B cell (primary cell): Measurements from ENCODE around the gene CNTNAP2. TPM values are rescaled to one million over a fixed set of nuclear protein-coding genes. Genes with fewer than 3 reads are reported as not detected.

ENCODE experiments used
- ATAC-seq: fragments of 200-7000 bp; cut with Tn5 transposase; one replicate; pipeline ENCODE4 v1.10.0; 2021; ENCODE audit warnings: low read depth, mild to moderate bottlenecking, moderate number of reproducible peaks, moderate library complexity
- CTCF ChIA-PET: fragments of 350-600 bp; sonication (Branson Sonifier 250); formaldehyde crosslinking; loops from one replicate; lab custom pipeline; 2021; ENCODE audit warnings: antibody characterized with exemption, inconsistent platforms; lab: Charles Lee
- POLR2A ChIA-PET: fragments of 350-600 bp; sonication (Branson Sonifier 250); formaldehyde crosslinking; loops from one replicate; lab custom pipeline; 2021; ENCODE audit warnings: antibody characterized with exemption; lab: Charles Lee
- DNase-seq: peaks from one replicate; pipeline ENCODE4 v3.0.0; 2013
- H2AFZ ChIP-seq: 2 replicates; pipeline ENCODE4 v1.6.1; 2012; ENCODE audit warnings: mild to moderate bottlenecking, low read depth, low read length; ENCODE audit not compliant: insufficient read depth, poor library complexity, severe bottlenecking
- H3K27ac ChIP-seq, 2 donors: 1 replicate in 1 of 2; 2 replicates in 1 of 2; pipeline ENCODE4 v1.5.1; 2012 to 2013; ENCODE audit warnings: low read length in 2 of 2, mild to moderate bottlenecking in 2 of 2, moderate library complexity in 1 of 2
- H3K27me3 ChIP-seq, 4 experiments: fragments of 200-600 bp in 1 of 4; sonication (generic) in 1 of 4; replicated peaks in 1 of 4; 1 replicate in 2 of 4; 2 replicates in 2 of 4; pipeline versions ENCODE4 v1.6.1 to v1.7.0; 2013 to 2016; ENCODE audit warnings: low read length in 3 of 4, mild to moderate bottlenecking in 2 of 4, mixed read lengths in 1 of 4, moderate library complexity in 1 of 4; ENCODE audit not compliant: insufficient read depth in 4 of 4, control insufficient read depth in 3 of 4; ENCODE audit errors: control extremely low read depth in 1 of 4
- H3K36me3 ChIP-seq, 2 experiments: replicated peaks in 1 of 2; 1 replicate in 1 of 2; 2 replicates in 1 of 2; pipeline versions ENCODE4 v1.6.1 to v1.7.1; 2013; ENCODE audit warnings: low read length in 1 of 2; ENCODE audit not compliant: insufficient read depth in 2 of 2, control insufficient read depth in 1 of 2; ENCODE audit errors: control extremely low read depth in 1 of 2, extremely low read depth in 1 of 2
- H3K4me1 ChIP-seq, 2 donors: fragments of 200-600 bp in 1 of 2; sonication (generic) in 1 of 2; 1 replicate in 1 of 2; 2 replicates in 1 of 2; pipeline versions ENCODE4 v1.5.1 to v1.6.1; 2013 to 2017; ENCODE audit warnings: low read length in 2 of 2; ENCODE audit not compliant: control insufficient read depth in 2 of 2, insufficient read depth in 2 of 2
- H3K4me2 ChIP-seq: replicated peaks from 2 replicates; pipeline ENCODE3; 2012; ENCODE audit warnings: mild to moderate bottlenecking, low read depth, low read length; ENCODE audit not compliant: poor library complexity, severe bottlenecking
- H3K4me3 ChIP-seq, 5 experiments: fragments of 200-600 bp in 1 of 5; sonication (generic) in 1 of 5; 1 replicate in 3 of 5; 2 replicates in 2 of 5; pipeline versions ENCODE4 v1.5.1 to v1.7.0; 2011 to 2016; ENCODE audit warnings: low read length in 4 of 5, mild to moderate bottlenecking in 4 of 5, low read depth in 2 of 5, control low read depth in 1 of 5, moderate library complexity in 1 of 5; ENCODE audit not compliant: insufficient read depth in 1 of 5; ENCODE audit errors: control extremely low read depth in 1 of 5, extremely low read depth in 1 of 5
- H3K79me2 ChIP-seq: fragments of 200-600 bp; sonication (generic); one replicate; pipeline ENCODE4 v1.6.0; 2016; ENCODE audit warnings: low read length; ENCODE audit not compliant: control insufficient read depth, insufficient read depth
- H3K9ac ChIP-seq: fragments of 200-600 bp; sonication (generic); 2 replicates; pipeline ENCODE4 v1.6.1; 2017; ENCODE audit warnings: mild to moderate bottlenecking, low read length, moderate library complexity
- H3K9me3 ChIP-seq, 3 donors: one replicate each; pipeline versions ENCODE4 v1.6.1 to v1.7.1; 2013; ENCODE audit warnings: low read length in 2 of 3; ENCODE audit not compliant: control insufficient read depth in 2 of 3, insufficient read depth in 1 of 3; ENCODE audit errors: control extremely low read depth in 1 of 3
- H4K20me1 ChIP-seq: 2 replicates; pipeline ENCODE4 v1.6.0; 2012; ENCODE audit warnings: mild to moderate bottlenecking, low read length; ENCODE audit not compliant: insufficient read depth, control insufficient read depth, poor library complexity, severe bottlenecking
- H3K27ac Mint-ChIP-seq: one replicate; pipeline ENCODE4 v1.8.0; 2021; ENCODE audit warnings: mixed read lengths
- H3K27me3 Mint-ChIP-seq: one replicate; pipeline ENCODE4 v1.8.0; 2021; ENCODE audit warnings: mixed read lengths
- H3K4me1 Mint-ChIP-seq: one replicate; pipeline ENCODE4 v1.8.0; 2021; ENCODE audit warnings: mixed read lengths
- H3K4me3 Mint-ChIP-seq: one replicate; pipeline ENCODE4 v1.8.0; 2021; ENCODE audit warnings: mixed read lengths
- H3K9me3 Mint-ChIP-seq: one replicate; pipeline ENCODE4 v1.8.0; 2022; ENCODE audit warnings: mixed read lengths; ENCODE audit not compliant: insufficient read depth
- CTCF ChIP-seq: fragments of 200-600 bp; IDR thresholded peaks from one replicate; pipeline ENCODE4 v1.8.0; 2022; ENCODE audit warnings: antibody characterized with exemption, mild to moderate bottlenecking
- EZH2 ChIP-seq: IDR thresholded peaks from 2 replicates; pipeline ENCODE4 v1.6.1; 2012; ENCODE audit warnings: borderline replicate concordance, low read depth, mild to moderate bottlenecking, moderate library complexity, low read length; ENCODE audit not compliant: insufficient read depth, poor library complexity, severe bottlenecking
- WGBS: methylation state at CpG from one replicate; pipeline ENCODE4 v1.1.5; 2013; ENCODE audit warnings: missing lambda C conversion rate; ENCODE audit not compliant: insufficient coverage; 5-methylcytosine and 5-hydroxymethylcytosine counted together
- intact Hi-C: fragments of 100-400 bp; cut with micrococcal nuclease; formaldehyde crosslinking; loops from one replicate; pipeline ENCODE4 v1.10.0; 2022
- polyA plus RNA-seq: library from polyadenylated mRNA; depleted of rRNA; stranded (reverse); fragments of >200 nt; gene quantifications from 2 replicates; pipeline ENCODE4 v1.2.3, GENCODE V29; 2012
- total RNA-seq, 2 donors: library from RNA; stranded (reverse); fragments of 120-200 nt in 1 of 2; gene quantifications; 1 replicate in 1 of 2; 2 replicates in 1 of 2; pipeline versions ENCODE4 v1.2.3 to v1.2.4, GENCODE V29; 2013 to 2022

The CNTNAP2 gene
- total and polyA plus RNA-seq, 2 donors (not counting 1 experiment from before 2014, with no cell fraction given): 7.4 to 16.6 TPM

GRCh38 chr7:146321301-146321700, 204.7 kb downstream of the CNTNAP2 start:
- no peak overlapping the region for H3K27ac Mint-ChIP-seq
- no peaks in the 10 kb centered on the region for H3K36me3 ChIP-seq
- ChIA-PET CTCF (no interaction called here), POLR2A (no interaction called here)
- TF ChIP-seq EZH2 (no peak), CTCF (no peak)
- no peaks in the 10 kb centered on the region for H3K9me3 ChIP-seq
- no peak overlapping the region for H3K9ac ChIP-seq
- H3K27me3 Mint-ChIP-seq: no peaks in the 10 kb centered on the region
- 73% methylated on average over 2 of the region's 4 CpGs for WGBS
- no peaks in the 10 kb centered on the region for H3K9me3 Mint-ChIP-seq
- no peak overlapping the region for H3K4me3 Mint-ChIP-seq
- ATAC-seq (no peak), DNase-seq (no peak)
- no peaks in the 10 kb centered on the region for H3K4me1 Mint-ChIP-seq
- H3K4me1 ChIP-seq: no peaks in the 10 kb centered on the region
- no peak overlapping the region for H3K4me3 ChIP-seq
- H3K27ac ChIP-seq: no peak overlapping the region
- H4K20me1 ChIP-seq: no peaks in the 10 kb centered on the region
- H2AFZ ChIP-seq: no peak overlapping the region
- intact Hi-C loops: no loop called here
- H3K4me2 ChIP-seq: no peak overlapping the region
- H3K27me3 ChIP-seq: no peaks in the 10 kb centered on the region
- no peaks in the 10 kb centered on the region for H3K79me2 ChIP-seq

DNA sequence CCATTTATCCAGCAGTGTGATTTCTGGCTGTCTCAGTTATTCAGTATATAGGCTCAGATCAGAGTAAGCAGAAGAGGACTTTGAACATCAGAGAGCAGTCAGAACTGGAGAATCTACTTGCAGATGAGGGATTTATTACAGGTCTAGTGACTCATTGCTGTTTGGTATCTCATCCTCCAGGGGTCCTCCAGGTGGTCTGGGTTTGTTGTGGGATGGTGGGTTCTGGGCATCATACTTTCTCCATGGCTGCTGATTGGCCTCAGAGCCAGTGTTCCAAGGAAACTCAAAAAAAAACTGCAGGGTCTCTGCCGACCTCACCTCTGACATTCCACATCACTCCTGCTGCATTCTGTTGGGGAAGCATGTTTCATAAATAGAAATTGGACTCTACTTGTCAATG, 214.8 kb downstream of the CNTNAP2 start:
- Histone ChIP-seq H3K9me3 (no peaks in the 10 kb centered on the region), H3K79me2 (no peaks in the 10 kb centered on the region), H3K4me2 (no peak overlapping the region), H3K27me3 (no peaks in the 10 kb centered on the region), H3K36me3 (no peaks in the 10 kb centered on the region), H4K20me1 (no peaks in the 10 kb centered on the region), H3K4me3 (no peak overlapping the region), H3K27ac (no peak overlapping the region), H3K9ac (no peak overlapping the region), H2AFZ (no peak overlapping the region), H3K4me1 (no peaks in the 10 kb centered on the region)
- H3K9me3 Mint-ChIP-seq: peaks cover 5% of the 10 kb centered on the region
- no peaks in the 10 kb centered on the region for H3K27me3 Mint-ChIP-seq
- no CpG with 5 or more reads among the region's 1 CpG for WGBS
- H3K27ac Mint-ChIP-seq: no peak overlapping the region
- ATAC-seq: no peak
- no peak overlapping the region for H3K4me3 Mint-ChIP-seq
- POLR2A ChIA-PET: no interaction called here
- CTCF ChIA-PET: no interaction called here
- TF ChIP-seq CTCF (no peak), EZH2 (no peak)
- no peak for DNase-seq
- intact Hi-C loops: no loop called here
- no peaks in the 10 kb centered on the region for H3K4me1 Mint-ChIP-seq
